GM18909 (cell line): ENCODE measurements around the gene MAU2.
"Not testable (repeated sequence)": the region's sequence is repeated elsewhere in the genome, so short reads cannot be mapped to it uniquely, and the experiment has no call there.

Experiments
- ATAC-seq: cut with Tn5 transposase; IDR thresholded peaks from one replicate; pipeline ENCODE4 v1.9.1; 2021; ENCODE audit warnings: mild to moderate bottlenecking; ENCODE audit not compliant: unreplicated experiment, poor library complexity

The MAU2 gene

DNA sequence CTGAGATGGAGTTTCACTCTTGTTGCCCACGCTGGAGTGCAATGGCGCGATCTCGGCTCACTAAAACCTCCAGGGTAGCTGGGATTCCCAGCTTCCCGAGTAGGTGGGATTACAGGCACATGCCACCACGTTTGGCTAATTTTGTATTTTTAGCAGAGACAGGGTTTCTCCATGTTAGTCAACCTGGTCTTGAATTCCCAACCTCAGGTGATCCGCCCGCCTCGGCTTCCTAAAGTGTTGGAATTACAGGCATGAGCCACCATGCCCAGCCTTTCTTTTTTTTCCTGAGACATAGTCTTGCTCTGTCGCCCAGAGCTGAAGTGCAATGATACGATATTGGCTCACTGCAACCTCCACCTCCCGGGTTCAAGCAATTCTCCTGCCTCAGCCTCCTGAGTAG, 59.7 kb downstream of the MAU2 start:
- not testable (repeated sequence) for ATAC-seq

DNA sequence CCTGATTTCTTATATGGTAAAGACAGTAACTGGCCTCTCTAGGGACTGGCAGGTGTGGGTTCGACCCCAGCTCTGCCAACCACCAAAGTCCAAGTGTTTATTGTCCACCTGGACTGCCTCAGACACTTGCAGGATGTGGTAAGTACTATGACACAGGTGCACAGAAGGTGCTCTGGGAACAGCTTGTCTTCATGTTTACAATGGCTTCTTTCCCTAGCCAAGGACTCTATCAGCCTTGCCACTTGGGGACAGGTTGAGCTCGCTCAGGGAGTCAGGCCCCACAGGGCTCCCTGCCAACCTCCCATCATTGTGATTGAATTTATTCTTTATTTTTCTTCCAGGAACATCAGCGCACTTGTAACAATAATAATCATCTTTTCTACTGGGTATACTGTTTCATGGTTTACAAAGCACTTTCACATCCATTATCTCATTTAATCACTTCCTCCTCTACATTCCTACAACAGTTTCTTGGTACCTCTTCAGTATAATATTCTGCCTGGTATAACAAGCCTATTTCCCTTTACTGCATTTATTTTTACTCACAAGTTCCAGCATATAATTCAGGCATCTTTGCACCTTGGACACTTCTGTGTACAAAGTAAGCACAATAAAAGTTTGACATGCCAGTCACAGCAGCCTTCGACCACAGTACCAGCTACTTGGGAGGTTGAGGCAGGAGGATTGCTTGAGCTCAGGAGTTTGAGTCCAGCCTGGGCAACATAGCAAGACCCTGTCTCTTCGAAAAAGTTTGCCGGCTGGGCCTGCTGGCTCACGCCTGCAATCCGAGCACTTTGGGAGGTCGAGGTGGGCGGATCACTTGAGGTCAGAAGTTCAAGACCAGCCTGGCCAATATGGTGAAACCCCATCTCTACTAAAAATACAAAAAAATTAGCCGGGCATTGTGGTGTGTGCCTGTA, 60.6 kb downstream of the MAU2 start:
- no peak for ATAC-seq

GRCh38 chr19:19382118-19382517, 61.5 kb downstream of the MAU2 start:
- no peak for ATAC-seq

GRCh38 chr19:19384486-19384885, 63.9 kb downstream of the MAU2 start:
- ATAC-seq: no peak

DNA sequence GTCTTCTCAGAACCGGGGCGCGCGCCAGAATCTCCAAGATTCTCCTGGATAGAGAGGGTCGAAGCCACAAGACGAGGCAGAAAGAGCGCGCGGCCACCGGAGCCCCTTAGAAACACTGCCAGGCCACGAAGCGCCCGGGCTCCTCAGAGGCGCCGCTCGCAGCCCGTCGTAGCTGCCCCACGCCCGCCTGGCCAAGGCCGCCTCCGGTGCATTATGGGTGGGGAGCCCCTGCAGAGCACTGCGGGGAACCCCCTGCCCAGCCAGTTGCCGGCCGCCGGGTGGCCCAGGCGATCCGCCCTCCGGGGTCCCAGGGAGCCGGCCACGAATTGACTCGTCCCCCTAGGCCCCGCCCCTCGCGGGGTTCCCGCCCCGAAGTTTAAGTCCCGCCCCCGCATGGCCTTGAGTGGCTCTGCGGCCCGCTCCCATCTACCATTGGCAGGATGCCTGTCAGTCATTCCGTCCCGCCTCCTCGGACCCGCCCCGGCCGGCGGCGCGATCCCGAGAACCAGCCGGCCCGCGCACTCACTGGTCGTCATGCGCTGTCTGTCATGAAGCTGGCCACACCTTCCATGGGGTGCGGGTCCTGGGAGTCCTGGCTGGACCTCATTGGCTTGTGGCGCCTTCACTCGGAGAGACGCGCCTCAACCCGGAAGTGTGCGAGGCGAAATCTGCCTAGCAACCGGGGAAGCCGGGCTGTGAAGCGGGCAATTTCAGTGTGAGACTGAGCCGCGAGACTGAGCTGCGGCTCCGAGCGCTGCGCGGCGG, 64.7 kb downstream of the MAU2 start:
- peak; percentile 91 for ATAC-seq

DNA sequence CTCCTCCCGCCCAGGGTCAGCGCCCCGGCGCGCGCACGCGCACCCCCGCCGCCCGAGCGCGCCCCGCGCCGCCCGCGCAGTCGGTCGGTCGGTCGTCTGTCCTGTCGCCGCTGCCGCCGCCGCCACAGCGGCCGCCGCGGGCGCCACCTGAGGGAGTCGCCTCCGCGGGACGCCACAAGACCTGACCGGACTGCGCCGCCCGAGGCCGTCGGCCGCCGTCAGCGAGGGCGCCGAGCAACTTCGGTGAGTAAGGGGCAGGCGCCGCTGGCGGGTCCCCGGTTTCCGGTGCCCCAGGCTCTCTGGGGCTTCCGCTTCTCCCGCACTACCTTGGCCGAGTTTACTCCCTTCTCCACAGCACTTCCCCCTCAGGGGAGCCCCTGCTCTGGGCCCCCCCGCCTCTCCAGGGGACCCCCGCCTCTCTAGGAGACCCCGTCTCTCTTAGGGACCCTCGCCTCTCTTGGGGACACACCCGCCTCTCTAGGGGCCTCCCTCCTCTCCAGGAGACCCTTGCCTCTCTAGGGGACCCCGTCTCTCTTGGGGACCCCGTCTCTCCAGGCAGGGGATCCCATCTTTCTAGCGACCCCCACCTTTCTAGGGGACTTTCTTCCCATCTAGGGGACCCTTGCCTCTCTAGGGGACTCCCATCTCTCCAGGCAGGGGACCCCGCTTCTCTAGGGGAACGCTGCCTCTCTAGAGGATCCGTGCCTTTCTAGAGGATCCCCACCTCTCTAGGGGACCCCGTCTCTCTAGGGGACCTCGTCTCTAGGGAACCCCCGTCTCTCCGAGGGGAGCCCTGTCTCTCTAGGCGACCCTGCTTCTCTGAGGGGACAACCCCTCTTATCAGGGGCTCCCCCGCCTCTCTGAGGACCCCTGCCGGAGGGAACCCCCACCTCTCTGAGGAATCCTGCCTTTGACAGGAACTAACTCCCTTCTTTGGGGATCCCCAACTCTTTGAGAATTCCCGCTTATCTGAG, 65.6 kb downstream of the MAU2 start:
- peak; percentile 28 for ATAC-seq

DNA sequence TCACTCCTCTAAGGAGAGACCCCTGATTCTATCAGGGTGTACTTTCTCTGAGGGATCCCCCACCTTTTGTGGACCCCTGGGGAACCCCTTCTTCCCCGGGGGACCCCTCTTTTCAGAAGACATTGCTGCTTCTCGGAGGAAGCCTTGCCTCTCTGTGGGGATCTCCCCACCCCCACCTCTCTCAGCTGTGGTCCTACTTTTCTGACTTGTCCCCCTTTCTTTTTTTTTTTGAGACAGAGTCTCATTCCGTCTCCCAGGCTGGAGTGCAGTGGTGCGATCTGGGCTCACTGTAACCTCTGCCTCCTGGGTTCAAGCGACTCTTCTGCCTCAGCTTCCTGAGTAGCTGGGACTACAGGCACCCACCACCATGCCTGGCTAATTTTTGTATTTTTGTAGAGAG, 66.5 kb downstream of the MAU2 start:
- ATAC-seq: no peak

DNA sequence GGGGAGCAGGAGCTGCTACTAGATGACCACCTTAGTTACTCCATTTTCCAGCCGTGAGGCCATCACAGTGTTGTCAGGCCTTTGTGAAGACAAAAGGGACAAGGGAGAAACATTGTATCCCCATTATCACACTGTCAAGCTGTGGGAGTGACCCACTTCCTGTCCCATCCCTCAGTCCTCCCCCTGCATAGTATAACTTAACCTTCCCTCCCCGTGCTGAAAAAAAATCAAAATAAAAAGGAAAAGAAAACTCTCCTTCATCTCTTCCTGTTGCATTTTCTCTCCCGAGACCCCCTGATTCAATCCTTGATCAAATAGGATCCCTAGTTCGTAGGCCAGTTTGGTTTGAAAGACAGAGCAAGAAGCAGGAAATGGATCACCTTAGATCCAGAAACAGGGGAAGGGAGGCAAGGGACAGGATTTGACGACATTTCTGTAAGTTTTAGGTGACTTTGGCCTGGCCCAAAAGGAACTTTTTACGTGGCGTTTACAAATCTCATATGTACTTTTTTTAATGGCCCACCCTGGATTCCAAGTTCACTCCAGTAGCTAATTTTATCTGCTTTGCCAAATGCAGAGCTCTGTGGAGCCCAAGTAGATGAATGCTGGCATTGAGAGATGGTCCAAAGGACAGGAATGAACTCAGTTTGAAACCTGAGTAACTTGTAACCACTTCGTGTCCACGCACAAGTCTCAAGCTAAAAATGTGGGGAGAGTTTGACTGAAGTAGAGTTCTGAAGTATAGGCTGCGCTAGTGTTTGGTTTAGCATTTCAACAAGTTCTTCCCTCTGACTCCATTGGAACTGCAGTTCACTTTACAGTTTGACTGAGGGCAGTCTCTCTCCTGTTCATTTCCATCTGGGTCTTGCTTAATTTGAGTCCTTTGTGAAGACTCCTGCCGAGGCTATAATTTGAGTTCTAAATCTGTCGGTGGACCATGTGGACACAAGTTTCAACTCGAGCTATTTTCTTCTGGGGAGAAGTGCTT, 68.2 kb downstream of the MAU2 start:
- no peak for ATAC-seq

GRCh38 chr19:19389683-19390082, 69.1 kb downstream of the MAU2 start:
- ATAC-seq: not testable (repeated sequence)

DNA sequence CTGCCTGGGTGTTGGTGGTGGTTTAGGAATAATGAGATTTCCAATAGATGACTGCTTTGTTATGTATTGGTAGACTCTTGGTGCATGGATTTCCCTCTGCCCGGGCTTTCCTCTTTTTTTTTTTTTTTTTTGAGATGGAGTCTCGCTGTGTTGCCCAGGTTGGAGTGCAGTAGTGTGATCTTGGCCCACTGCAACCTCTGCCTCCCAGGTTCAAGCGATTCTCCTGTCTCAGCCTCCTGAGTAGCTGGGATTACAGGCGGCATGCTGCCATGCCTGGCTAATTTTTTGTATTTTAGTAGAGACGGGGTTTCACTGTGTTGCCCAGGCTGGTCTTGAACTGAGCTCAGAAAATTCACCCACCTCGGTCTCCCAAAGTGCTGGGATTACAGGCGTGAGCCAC, 73.7 kb downstream of the MAU2 start:
- not testable (repeated sequence) for ATAC-seq

DNA sequence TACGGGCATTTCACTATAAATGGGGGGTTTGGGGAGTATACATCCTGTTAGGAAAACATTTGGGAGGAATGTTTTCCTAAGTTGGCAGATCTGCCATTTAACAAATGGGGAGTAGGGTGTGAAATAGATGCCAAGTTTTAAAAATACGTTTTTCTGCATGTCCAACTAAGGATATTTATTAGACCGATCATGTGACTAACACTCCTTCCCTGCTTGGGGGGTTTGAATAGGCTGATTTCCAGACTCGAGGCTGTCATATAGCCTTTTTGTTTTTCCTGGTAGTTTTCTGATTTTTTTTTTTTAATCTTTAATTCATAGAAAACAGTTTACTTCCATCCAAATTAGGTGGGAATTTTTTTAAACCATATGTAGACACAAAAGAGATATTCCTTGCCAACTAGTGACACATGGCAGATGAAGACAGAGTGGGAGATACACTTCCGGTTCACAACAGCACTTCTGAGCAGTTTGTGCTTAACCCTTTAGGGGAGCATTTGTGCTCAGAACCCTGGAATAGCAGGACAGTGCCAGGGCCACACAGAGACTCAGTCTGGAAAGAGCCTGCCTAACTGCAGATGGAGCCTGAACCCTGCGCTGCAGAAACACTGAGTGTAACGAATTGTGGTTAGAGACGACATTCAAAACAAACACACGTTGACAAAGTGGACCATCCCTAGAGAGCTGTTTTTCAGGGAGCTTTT, 79.3 kb downstream of the MAU2 start:
- no peak for ATAC-seq

- ATAC-seq: no peak
Observed at GRCh38 chr19:19402656-19403372, 82.2 kb downstream of the MAU2 start.

GRCh38 chr19:19403373-19403901, 82.8 kb downstream of the MAU2 start:
- no peak for ATAC-seq

- peak; percentile 72 for ATAC-seq
Observed at GRCh38 chr19:19404879-19405860, 84.5 kb downstream of the MAU2 start, which contains the start of gene GATAD2A. GATAD2A (plus strand) TSS chr19:19405675; CDS start chr19:19465346, 59,671 bp downstream.

GRCh38 chr19:19405971-19406877, 85.6 kb downstream of the MAU2 start:
- peak; percentile 28 for ATAC-seq
